GM12878 (cell line): ENCODE data around the gene YJU2.

Experiments
- ATF2 ChIP-seq: IDR thresholded peaks from 2 replicates; pipeline ENCODE4 v1.6.1; 2012; ENCODE audit warnings: low read length, inconsistent platforms
- CTCF ChIP-seq, 3 experiments: IDR thresholded peaks in 2 of 3; conservative IDR thresholded peaks in 1 of 3; 2 replicates each; pipeline ENCODE4 v1.5.1; 2011; ENCODE audit warnings: low read depth in 3 of 3, low read length in 3 of 3, mild to moderate bottlenecking in 3 of 3, control low read depth in 2 of 3, moderate library complexity in 2 of 3, inconsistent platforms in 1 of 3, mixed read lengths in 1 of 3; ENCODE audit not compliant: control insufficient read depth in 2 of 3, insufficient read depth in 1 of 3; ENCODE audit errors: extremely low read depth in 1 of 3
- EZH2 ChIP-seq: IDR thresholded peaks from 2 replicates; pipeline ENCODE4 v1.6.1; 2012; ENCODE audit warnings: low read depth, mild to moderate bottlenecking, control low read depth, inconsistent platforms, low read length, borderline replicate concordance; ENCODE audit not compliant: control insufficient read depth
- HDAC2 ChIP-seq: fragments of 200-600 bp; sonication (generic); IDR thresholded peaks from 2 replicates; pipeline ENCODE4 v1.6.1; 2017
- IRF3 ChIP-seq: fragments of 450-650 bp; IDR thresholded peaks from 2 replicates; pipeline ENCODE4 v1.6.1; 2014; ENCODE audit warnings: mild to moderate bottlenecking
- SREBF2 ChIP-seq: IDR thresholded peaks from 2 replicates; pipeline ENCODE4 v1.6.1; 2012; ENCODE audit warnings: mild to moderate bottlenecking, low read length
- USF1 ChIP-seq: IDR thresholded peaks from 2 replicates; pipeline ENCODE4 v1.6.1; 2011; ENCODE audit warnings: borderline replicate concordance, low read depth, mild to moderate bottlenecking, moderate library complexity, mixed read lengths, low read length; ENCODE audit not compliant: insufficient read depth; ENCODE audit errors: extremely low read length

GRCh38 chr19:4298810-4299550 lies 52.1 kb downstream of the YJU2 start:
- no peak for TF ChIP-seq SREBF2
- no peak for TF ChIP-seq CTCF (IDR thresholded peaks at IDR 0.05 in 2 of 3, conservative IDR thresholded peaks at IDR 0.05 in 1 of 3; ENCODE audit: control insufficient read depth in 2 of 3, extremely low read depth in 1 of 3, insufficient read depth in 1 of 3, low read depth in 3 of 3, low read length in 3 of 3)
- TF ChIP-seq USF1: no peak
- no peak for TF ChIP-seq HDAC2
- TF ChIP-seq ATF2: no peak
- no peak for TF ChIP-seq IRF3
- no peak for TF ChIP-seq EZH2
